PC-3 (cell line): ENCODE measurements around the gene RPTN.

Source experiments
- EZH2 ChIP-seq: fragments of 300-600 bp; sonication (generic); IDR thresholded peaks from one replicate; pipeline ENCODE4 v1.6.1; 2017; ENCODE audit warnings: antibody characterized with exemption, mild to moderate bottlenecking, low read length; ENCODE audit not compliant: unreplicated experiment
- TF ChIP-seq, protein P1 (sequence below): fragments of 300-600 bp; sonication (generic); conservative IDR thresholded peaks from 2 replicates; pipeline ENCODE4 v1.5.1; 2017; ENCODE audit warnings: antibody characterized with exemption, low read depth, mild to moderate bottlenecking, low read length

DNA sequence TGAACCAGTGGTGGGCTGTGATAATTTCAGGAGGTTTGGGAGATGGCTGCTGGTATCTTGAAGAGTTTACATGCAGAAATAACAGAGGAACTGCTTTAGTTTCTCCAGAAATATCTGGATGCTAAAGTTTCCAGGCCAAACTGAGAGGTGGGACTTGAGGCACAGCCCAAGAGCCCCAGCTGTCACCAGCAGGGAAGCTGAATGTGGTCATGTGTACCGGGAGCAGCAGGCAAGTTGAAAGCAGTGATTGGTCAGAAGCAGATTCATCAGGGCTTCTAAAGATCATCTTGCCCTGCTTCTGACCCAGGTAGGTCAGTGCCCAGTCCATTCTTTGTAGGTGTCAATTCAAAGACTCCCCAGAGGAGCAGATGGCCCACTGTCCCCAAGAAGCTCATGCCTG, 7.9 kb upstream of the RPTN start:
- TF ChIP-seq, protein P1, sequence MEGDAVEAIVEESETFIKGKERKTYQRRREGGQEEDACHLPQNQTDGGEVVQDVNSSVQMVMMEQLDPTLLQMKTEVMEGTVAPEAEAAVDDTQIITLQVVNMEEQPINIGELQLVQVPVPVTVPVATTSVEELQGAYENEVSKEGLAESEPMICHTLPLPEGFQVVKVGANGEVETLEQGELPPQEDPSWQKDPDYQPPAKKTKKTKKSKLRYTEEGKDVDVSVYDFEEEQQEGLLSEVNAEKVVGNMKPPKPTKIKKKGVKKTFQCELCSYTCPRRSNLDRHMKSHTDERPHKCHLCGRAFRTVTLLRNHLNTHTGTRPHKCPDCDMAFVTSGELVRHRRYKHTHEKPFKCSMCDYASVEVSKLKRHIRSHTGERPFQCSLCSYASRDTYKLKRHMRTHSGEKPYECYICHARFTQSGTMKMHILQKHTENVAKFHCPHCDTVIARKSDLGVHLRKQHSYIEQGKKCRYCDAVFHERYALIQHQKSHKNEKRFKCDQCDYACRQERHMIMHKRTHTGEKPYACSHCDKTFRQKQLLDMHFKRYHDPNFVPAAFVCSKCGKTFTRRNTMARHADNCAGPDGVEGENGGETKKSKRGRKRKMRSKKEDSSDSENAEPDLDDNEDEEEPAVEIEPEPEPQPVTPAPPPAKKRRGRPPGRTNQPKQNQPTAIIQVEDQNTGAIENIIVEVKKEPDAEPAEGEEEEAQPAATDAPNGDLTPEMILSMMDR: no peak
- TF ChIP-seq EZH2: no peak
